ENCODE data around the gene SUMO4. TPM values are rescaled to one million over a fixed set of nuclear protein-coding genes. Genes with fewer than 3 reads are reported as not detected.

The SUMO4 gene
- polyA plus RNA-seq, 2 of the 4 experiments (the other 2 are of a cell fraction) = 0.18 TPM; not detected in 1

GRCh38 chr6:149410557-149410956 is 10.5 kb downstream of the SUMO4 start:
- TF ChIP-seq EHMT2 (IDR thresholded peaks at IDR 0.05; ENCODE audit: low read depth) = no peak
- TF ChIP-seq NFE2L2 (conservative IDR thresholded peaks at IDR 0.05; ENCODE audit: low read length) = no peak
- TF ChIP-seq SREBF2 (IDR thresholded peaks at IDR 0.05) = no peak
- TF ChIP-seq KDM1A (IDR thresholded peaks at IDR 0.05; ENCODE audit: low read depth) = no peak
- TF ChIP-seq, protein P1, sequence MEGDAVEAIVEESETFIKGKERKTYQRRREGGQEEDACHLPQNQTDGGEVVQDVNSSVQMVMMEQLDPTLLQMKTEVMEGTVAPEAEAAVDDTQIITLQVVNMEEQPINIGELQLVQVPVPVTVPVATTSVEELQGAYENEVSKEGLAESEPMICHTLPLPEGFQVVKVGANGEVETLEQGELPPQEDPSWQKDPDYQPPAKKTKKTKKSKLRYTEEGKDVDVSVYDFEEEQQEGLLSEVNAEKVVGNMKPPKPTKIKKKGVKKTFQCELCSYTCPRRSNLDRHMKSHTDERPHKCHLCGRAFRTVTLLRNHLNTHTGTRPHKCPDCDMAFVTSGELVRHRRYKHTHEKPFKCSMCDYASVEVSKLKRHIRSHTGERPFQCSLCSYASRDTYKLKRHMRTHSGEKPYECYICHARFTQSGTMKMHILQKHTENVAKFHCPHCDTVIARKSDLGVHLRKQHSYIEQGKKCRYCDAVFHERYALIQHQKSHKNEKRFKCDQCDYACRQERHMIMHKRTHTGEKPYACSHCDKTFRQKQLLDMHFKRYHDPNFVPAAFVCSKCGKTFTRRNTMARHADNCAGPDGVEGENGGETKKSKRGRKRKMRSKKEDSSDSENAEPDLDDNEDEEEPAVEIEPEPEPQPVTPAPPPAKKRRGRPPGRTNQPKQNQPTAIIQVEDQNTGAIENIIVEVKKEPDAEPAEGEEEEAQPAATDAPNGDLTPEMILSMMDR (IDR thresholded peaks at IDR 0.05) = no peak
- TF ChIP-seq BHLHE40 (IDR thresholded peaks at IDR 0.05; ENCODE audit: low read depth, low read length) = no peak
- no peak for TF ChIP-seq POLR2A (IDR thresholded peaks at IDR 0.05; ENCODE audit: low read length)
- no peak for TF ChIP-seq POLR2AphosphoS2 (conservative IDR thresholded peaks at IDR 0.05; ENCODE audit: low read length)
- TF ChIP-seq TP53 (CRISPR knock-in tag; IDR thresholded peaks at IDR 0.05) = no peak
- TF ChIP-seq MAZ (IDR thresholded peaks at IDR 0.05; ENCODE audit: borderline replicate concordance, low read depth, low read length) = no peak
- TF ChIP-seq HEYL (CRISPR knock-in tag; IDR thresholded peaks at IDR 0.05) = no peak
- no peak for TF ChIP-seq EP300 (IDR thresholded peaks at IDR 0.05)
- TF ChIP-seq, protein P2, sequence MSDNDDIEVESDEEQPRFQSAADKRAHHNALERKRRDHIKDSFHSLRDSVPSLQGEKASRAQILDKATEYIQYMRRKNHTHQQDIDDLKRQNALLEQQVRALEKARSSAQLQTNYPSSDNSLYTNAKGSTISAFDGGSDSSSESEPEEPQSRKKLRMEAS (IDR thresholded peaks at IDR 0.05) = no peak
- no peak for TF ChIP-seq E2F6 (IDR thresholded peaks at IDR 0.05; ENCODE audit: borderline replicate concordance, low read depth)
- DNase-seq (ENCODE audit: low read depth in 1 of 2, low spot score in 1 of 2) (no peak), ATAC-seq (no peak), FAIRE-seq (no peak)
- H3K4me3 ChIP-seq = no peak overlapping the region
- no peak overlapping the region for H3K27ac ChIP-seq
- H3K4me1 ChIP-seq = peaks cover 8% of the 10 kb centered on the region; the same call in 2 of the 3 replicates
- no peak overlapping the region for H3K4me2 ChIP-seq
- ChIA-PET POLR2A (no interaction called here), CTCF (interaction anchor here (0.9 to 2.6 kb wide), 3 partner anchors 15 to 76 kb away, joined by 3 to 10 read pairs (median 3); no protein-coding TSS in a partner anchor)
- H3K9me3 ChIP-seq = no peaks in the 10 kb centered on the region

DNA sequence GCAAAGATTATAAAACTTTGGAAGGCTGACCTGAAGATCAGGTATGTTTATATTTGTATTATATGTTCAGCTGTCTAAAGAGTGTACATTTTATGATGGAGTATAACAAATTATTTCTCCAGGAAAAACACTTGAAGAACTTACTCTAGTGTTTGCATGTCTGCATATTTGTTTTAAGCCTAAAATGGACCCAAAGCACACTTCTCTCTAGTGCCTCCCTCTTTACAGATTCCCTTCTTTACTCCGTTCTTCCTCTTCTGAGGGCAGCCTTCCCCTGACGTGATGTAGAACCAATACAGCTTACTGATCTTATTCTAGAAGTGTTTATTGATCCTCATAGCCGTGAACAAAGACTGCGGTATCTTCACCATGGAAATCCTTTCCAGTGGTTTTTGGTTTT is 13.9 kb downstream of the SUMO4 start:
- ATAC-seq = no peak
- Histone ChIP-seq H3K4me1 (no peaks in the 10 kb centered on the region), H3K27ac (no peak overlapping the region), H3K9me3 (no peaks in the 10 kb centered on the region), H3K4me2 (no peak overlapping the region), H3K4me3 (no peak overlapping the region)
- ChIA-PET CTCF (interaction anchor here (1.8 kb wide), 1 partner anchor 18 kb away, joined by 5 read pairs; no protein-coding TSS in a partner anchor), POLR2A (no interaction called here)
- TF ChIP-seq BHLHE40 (IDR thresholded peaks at IDR 0.05; ENCODE audit: low read depth, low read length) (no peak), EHF (CRISPR knock-in tag; IDR thresholded peaks at IDR 0.05) (no peak), EHMT2 (IDR thresholded peaks at IDR 0.05; ENCODE audit: low read depth) (no peak)
- TF ChIP-seq, protein P3, sequence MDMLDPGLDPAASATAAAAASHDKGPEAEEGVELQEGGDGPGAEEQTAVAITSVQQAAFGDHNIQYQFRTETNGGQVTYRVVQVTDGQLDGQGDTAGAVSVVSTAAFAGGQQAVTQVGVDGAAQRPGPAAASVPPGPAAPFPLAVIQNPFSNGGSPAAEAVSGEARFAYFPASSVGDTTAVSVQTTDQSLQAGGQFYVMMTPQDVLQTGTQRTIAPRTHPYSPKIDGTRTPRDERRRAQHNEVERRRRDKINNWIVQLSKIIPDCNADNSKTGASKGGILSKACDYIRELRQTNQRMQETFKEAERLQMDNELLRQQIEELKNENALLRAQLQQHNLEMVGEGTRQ (IDR thresholded peaks at IDR 0.05) = no peak
- WGBS (ENCODE audit: missing lambda C conversion rate) = 92% methylated on average over 4 of the region's 4 CpGs
- FAIRE-seq = no peak
- no peak for DNase-seq (ENCODE audit: low read depth in 1 of 2, low spot score in 1 of 2)

- ATAC-seq (no peak), DNase-seq (ENCODE audit: low read depth in 1 of 2, low spot score in 1 of 2) (no peak), FAIRE-seq (no peak)
- H3K4me1 ChIP-seq = no peaks in the 10 kb centered on the region
- TF ChIP-seq EHMT2 (IDR thresholded peaks at IDR 0.05; ENCODE audit: low read depth) (no peak), FOXS1 (CRISPR knock-in tag; IDR thresholded peaks at IDR 0.05) (no peak), ZC3H11A (IDR thresholded peaks at IDR 0.05) (no peak), EHF (CRISPR knock-in tag; IDR thresholded peaks at IDR 0.05) (no peak), NFE2L2 (conservative IDR thresholded peaks at IDR 0.05; ENCODE audit: low read length) (no peak)
- no peak overlapping the region for H3K4me2 ChIP-seq
- H3K4me3 ChIP-seq = no peak overlapping the region
- 93% methylated on average over 4 of the region's 4 CpGs for WGBS (ENCODE audit: missing lambda C conversion rate)
- POLR2A ChIA-PET = no interaction called here
- CTCF ChIA-PET = interaction anchor here (1.8 kb wide), 1 partner anchor 17 kb away, joined by 5 read pairs; no protein-coding TSS in a partner anchor
- H3K9me3 ChIP-seq = no peaks in the 10 kb centered on the region
- H3K27ac ChIP-seq = no peak overlapping the region
Observed at GRCh38 chr6:149414821-149415220, 14.8 kb downstream of the SUMO4 start.

All from A549 (cell line).